PC-9 (cell line): ENCODE results near the gene PASK.

Source experiments
- EZH2 ChIP-seq: fragments of 200-600 bp; sonication (generic); IDR thresholded peaks from 2 replicates; pipeline ENCODE4 v1.8.0; 2017; ENCODE audit warnings: antibody characterized with exemption, low read depth
- TF ChIP-seq, protein P1 (sequence below): fragments of 200-600 bp; sonication (generic); conservative IDR thresholded peaks from 2 replicates; pipeline ENCODE4 v1.6.1; 2017; ENCODE audit warnings: mixed run types, antibody characterized with exemption, mild to moderate bottlenecking, moderate library complexity

DNA sequence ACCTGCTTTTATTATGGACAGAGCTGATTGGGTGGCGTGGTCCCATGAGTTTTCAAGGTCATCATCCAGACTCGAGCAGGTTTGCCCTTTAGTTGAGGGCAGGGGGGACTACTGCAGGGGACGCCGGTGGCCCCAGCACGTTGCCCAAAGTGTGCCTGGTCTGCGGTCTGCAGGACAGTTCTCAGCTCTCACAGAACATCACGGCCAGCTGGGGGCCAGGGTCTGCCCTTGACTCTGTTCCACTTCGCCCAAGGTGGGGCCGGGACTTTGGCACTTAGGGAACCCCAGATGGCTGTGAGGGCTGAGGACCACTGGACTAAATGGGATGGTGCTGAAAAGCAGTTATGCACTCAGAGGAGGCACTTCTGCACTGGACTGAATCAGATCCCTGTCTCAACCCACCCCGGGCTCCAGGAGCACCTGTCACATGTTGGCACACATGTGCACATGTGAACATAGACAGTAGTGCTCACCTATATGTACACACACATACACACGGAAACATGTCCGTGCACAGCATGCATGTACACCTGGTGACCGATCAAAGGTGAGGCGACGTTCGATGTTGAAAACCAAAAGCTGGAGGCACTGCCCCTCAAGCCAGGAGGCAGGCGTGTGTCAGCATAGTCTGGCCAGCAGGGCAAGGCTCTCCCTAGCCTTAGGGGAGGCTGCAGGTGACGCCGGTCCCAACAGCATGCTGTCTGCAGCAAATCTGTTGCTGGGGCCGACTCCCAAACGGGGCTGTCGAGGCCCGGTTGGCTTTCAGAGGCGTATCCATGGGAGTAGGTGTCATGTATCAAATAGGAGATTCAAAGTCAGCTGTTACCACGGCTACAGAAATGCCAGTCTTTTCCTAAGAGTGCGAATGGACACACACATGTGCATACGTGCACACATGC, 49.4 kb upstream of the PASK start:
- TF ChIP-seq EZH2, result no peak
- TF ChIP-seq, protein P1, sequence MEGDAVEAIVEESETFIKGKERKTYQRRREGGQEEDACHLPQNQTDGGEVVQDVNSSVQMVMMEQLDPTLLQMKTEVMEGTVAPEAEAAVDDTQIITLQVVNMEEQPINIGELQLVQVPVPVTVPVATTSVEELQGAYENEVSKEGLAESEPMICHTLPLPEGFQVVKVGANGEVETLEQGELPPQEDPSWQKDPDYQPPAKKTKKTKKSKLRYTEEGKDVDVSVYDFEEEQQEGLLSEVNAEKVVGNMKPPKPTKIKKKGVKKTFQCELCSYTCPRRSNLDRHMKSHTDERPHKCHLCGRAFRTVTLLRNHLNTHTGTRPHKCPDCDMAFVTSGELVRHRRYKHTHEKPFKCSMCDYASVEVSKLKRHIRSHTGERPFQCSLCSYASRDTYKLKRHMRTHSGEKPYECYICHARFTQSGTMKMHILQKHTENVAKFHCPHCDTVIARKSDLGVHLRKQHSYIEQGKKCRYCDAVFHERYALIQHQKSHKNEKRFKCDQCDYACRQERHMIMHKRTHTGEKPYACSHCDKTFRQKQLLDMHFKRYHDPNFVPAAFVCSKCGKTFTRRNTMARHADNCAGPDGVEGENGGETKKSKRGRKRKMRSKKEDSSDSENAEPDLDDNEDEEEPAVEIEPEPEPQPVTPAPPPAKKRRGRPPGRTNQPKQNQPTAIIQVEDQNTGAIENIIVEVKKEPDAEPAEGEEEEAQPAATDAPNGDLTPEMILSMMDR, result no peak
